Gastroesophageal sphincter (tissue), 4 donors: Measurements from ENCODE around the gene ZBTB20. TPM values are rescaled to one million over a fixed set of nuclear protein-coding genes. Genes with fewer than 3 reads are reported as not detected.

Experiments
- ATAC-seq: fragments of 150-250 bp; one replicate; pipeline ENCODE4 v1.9.1; 2016; ENCODE audit warnings: mild to moderate bottlenecking, moderate library complexity
- H3K27ac ChIP-seq, 4 donors: fragments of 200-600 bp; sonication (generic) in 3 of 4; 1 replicate in 3 of 4; 2 replicates in 1 of 4; pipeline ENCODE4 v1.5.1; 2016 to 2019
- H3K27me3 ChIP-seq: fragments of 200-600 bp; sonication (generic); one replicate; pipeline ENCODE4 v1.5.1; 2019
- H3K36me3 ChIP-seq, 2 donors: fragments of 200-600 bp; sonication (generic); one replicate each; pipeline ENCODE4 v1.5.1; 2019; ENCODE audit warnings: control low read depth in 1 of 2
- H3K4me1 ChIP-seq, 3 donors: fragments of 200-600 bp; sonication (generic); 1 replicate in 2 of 3; 2 replicates in 1 of 3; pipeline ENCODE4 v1.5.1; 2016 to 2019; ENCODE audit warnings: control low read depth in 2 of 3
- H3K4me3 ChIP-seq, 2 donors: fragments of 200-600 bp; sonication (generic); one replicate each; pipeline ENCODE4 v1.5.1; 2019; ENCODE audit warnings: mild to moderate bottlenecking in 1 of 2, moderate library complexity in 1 of 2
- H3K9me3 ChIP-seq, 3 donors: fragments of 200-600 bp; sonication (generic); one replicate each; pipeline ENCODE4 v1.5.1; 2017 to 2019; ENCODE audit warnings: control low read depth in 2 of 3
- EP300 ChIP-seq: sonication (generic); formaldehyde crosslinking; IDR thresholded peaks from one replicate; pipeline ENCODE4 v1.6.1; 2017; ENCODE audit warnings: antibody characterized with exemption, mild to moderate bottlenecking
- POLR2A ChIP-seq, 2 donors: fragments of 450-650 bp; IDR thresholded peaks; one replicate each; pipeline ENCODE4 v1.6.1; 2017; ENCODE audit warnings: antibody characterized with exemption in 2 of 2, mild to moderate bottlenecking in 2 of 2, moderate library complexity in 1 of 2
- POLR2AphosphoS5 ChIP-seq: sonication (generic); formaldehyde crosslinking; IDR thresholded peaks from one replicate; pipeline ENCODE4 v1.6.1; 2017; ENCODE audit warnings: antibody characterized with exemption
- WGBS, 2 donors: methylation state at CpG; one replicate each; pipeline ENCODE4 v1.1.5; 2018; ENCODE audit warnings: low coverage in 1 of 2; 5-methylcytosine and 5-hydroxymethylcytosine counted together
- total RNA-seq, 4 donors: library from RNA; depleted of rRNA; stranded (reverse); fragments of >200 nt; gene quantifications; one replicate each; pipeline ENCODE4 v1.1.0, GENCODE V29; 2016
- TF ChIP-seq, protein P1 (sequence below), 4 experiments: fragments of 200-600 bp in 2 of 4; fragments of 450-650 bp in 2 of 4; sonication (generic) in 1 of 4; IDR thresholded peaks; one replicate each; pipeline ENCODE4 v1.5.1; 2017 to 2019; ENCODE audit warnings: antibody characterized with exemption in 4 of 4, mild to moderate bottlenecking in 2 of 4, moderate library complexity in 2 of 4

Gene ZBTB20
- total RNA-seq, 4 donors from 2014 or later: 53.1 to 113 (median 98.4) TPM

DNA sequence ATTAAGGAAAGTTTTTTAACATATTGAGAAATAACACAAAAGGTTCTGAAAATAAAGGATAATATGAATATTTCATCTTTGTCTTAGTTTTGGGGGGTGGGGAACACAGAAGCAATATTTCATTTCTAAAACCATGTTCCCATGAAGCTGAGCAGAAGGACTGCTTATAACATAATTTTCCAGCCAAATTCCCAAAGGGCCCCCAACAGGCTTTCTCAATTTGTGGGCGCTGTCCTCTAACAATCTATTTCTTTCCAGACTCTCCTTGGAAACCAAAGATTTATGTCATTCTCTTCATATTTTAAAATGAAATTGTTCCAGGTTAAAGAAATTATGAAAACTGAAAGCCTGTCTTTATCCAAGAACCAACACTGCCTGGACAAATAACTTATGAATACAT, 273.5 kb downstream of the ZBTB20 start:
- H3K4me3 ChIP-seq: no peak overlapping the region
- peak overlapping the region in 2 of 4 donors; percentile 37 to 48 for H3K27ac ChIP-seq
- H3K36me3 ChIP-seq: no peaks in the 10 kb centered on the region
- H3K4me1 ChIP-seq: peaks cover 8 to 69% (median 17%) of the 10 kb centered on the region in 3 donors
- peak; percentile 50 for ATAC-seq
- H3K9me3 ChIP-seq: no peaks in the 10 kb centered on the region
- TF ChIP-seq POLR2AphosphoS5 (no peak), EP300 (no peak), POLR2A (IDR thresholded peaks at IDR 0.05) (no peak)
- TF ChIP-seq, protein P1, sequence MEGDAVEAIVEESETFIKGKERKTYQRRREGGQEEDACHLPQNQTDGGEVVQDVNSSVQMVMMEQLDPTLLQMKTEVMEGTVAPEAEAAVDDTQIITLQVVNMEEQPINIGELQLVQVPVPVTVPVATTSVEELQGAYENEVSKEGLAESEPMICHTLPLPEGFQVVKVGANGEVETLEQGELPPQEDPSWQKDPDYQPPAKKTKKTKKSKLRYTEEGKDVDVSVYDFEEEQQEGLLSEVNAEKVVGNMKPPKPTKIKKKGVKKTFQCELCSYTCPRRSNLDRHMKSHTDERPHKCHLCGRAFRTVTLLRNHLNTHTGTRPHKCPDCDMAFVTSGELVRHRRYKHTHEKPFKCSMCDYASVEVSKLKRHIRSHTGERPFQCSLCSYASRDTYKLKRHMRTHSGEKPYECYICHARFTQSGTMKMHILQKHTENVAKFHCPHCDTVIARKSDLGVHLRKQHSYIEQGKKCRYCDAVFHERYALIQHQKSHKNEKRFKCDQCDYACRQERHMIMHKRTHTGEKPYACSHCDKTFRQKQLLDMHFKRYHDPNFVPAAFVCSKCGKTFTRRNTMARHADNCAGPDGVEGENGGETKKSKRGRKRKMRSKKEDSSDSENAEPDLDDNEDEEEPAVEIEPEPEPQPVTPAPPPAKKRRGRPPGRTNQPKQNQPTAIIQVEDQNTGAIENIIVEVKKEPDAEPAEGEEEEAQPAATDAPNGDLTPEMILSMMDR (IDR thresholded peaks at IDR 0.05): no peak
- 70% methylated on average over 1 of the region's 1 CpG for WGBS, 2 donors
- no peaks in the 10 kb centered on the region for H3K27me3 ChIP-seq

- Histone ChIP-seq H3K4me1 (peaks cover 8 to 59% (median 15%) of the 10 kb centered on the region in 3 donors), H3K27me3 (no peaks in the 10 kb centered on the region), H3K36me3 (no peaks in the 10 kb centered on the region), H3K9me3 (no peaks in the 10 kb centered on the region), H3K4me3 (no peak overlapping the region), H3K27ac (peak overlapping the region in 1 of 4 donors; percentile 37)
- 9 to 39% methylated on average over 1 of the region's 1 CpG for WGBS, 2 donors
- TF ChIP-seq EP300 (no peak), POLR2A (IDR thresholded peaks at IDR 0.05) (no peak), POLR2AphosphoS5 (no peak)
- TF ChIP-seq, protein P1 (IDR thresholded peaks at IDR 0.05): no peak
- no peak for ATAC-seq
Observed at GRCh38 chr3:114872588-114872987, 274.5 kb downstream of the ZBTB20 start.

DNA sequence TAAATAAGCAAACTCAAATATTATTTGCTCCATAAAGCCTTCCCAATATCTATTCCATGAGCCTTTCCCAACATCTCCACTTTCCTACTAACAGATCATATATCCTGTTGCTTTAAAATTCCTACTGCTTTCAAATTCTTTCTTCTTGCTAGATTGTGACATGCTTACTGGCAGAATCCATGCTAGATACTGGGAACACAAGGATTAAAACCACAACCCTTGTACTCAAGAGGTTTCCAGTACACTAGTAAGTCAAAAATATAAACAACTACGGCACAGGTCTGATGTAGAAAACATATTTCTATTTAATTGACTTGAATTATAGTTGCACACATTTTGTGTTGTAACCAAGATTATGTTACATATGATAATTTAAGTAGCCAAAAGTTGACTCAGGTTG, 275.0 kb downstream of the ZBTB20 start:
- ATAC-seq: peak; percentile 52
- Histone ChIP-seq H3K4me1 (peaks cover 8 to 54% (median 15%) of the 10 kb centered on the region in 3 donors), H3K27ac (peak overlapping the region in 1 of 4 donors; percentile 37), H3K4me3 (no peak overlapping the region), H3K27me3 (no peaks in the 10 kb centered on the region), H3K9me3 (no peaks in the 10 kb centered on the region), H3K36me3 (no peaks in the 10 kb centered on the region)
- TF ChIP-seq POLR2AphosphoS5 (peak; percentile 80), EP300 (no peak), POLR2A (IDR thresholded peaks at IDR 0.05) (no peak)
- TF ChIP-seq, protein P1 (IDR thresholded peaks at IDR 0.05): no peak
- WGBS, 2 donors: 50 to 83% methylated on average over 1 of the region's 1 CpG

DNA sequence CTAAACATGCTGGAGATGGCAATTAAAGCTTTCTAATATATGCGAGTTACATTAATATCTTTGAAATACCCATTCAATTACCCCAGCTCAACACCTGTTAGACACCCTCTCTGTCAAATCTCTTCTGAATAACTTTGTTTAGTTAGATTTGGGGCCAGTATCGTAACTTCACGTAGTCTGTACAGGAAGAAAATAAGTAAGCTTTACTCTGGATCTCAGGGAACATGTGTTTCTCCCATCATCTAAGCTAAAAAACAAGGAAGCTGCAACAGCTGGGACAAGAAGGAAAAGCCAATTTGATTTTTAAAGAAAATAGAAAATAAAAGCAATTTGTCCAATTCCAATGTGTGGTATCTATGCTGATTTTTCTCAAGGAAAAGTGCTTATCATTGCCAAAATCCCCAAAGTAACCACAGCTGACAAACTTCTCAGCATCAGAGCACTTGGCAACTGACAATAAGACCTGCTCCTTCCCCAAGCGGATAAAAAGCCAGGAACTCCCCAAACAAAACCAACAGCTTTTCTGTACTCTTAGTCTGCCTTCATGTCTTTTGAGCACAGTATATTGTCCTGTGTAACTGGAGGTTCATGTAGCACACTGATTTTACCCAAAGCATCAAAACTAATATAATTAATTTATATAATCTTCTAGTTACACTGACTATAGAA, 279.1 kb downstream of the ZBTB20 start:
- Histone ChIP-seq H3K4me3 (no peak overlapping the region), H3K36me3 (no peaks in the 10 kb centered on the region), H3K4me1 (peaks cover 5 to 25% (median 8%) of the 10 kb centered on the region in 3 donors), H3K27me3 (no peaks in the 10 kb centered on the region), H3K9me3 (no peaks in the 10 kb centered on the region), H3K27ac (no peak overlapping the region)
- ATAC-seq: no peak
- TF ChIP-seq POLR2A (IDR thresholded peaks at IDR 0.05): no peak
- no peak for TF ChIP-seq EP300
- TF ChIP-seq, protein P1 (IDR thresholded peaks at IDR 0.05): no peak
- TF ChIP-seq POLR2AphosphoS5: no peak
- 69 to 80% methylated on average over 4 of the region's 4 CpGs for WGBS, 2 donors

DNA sequence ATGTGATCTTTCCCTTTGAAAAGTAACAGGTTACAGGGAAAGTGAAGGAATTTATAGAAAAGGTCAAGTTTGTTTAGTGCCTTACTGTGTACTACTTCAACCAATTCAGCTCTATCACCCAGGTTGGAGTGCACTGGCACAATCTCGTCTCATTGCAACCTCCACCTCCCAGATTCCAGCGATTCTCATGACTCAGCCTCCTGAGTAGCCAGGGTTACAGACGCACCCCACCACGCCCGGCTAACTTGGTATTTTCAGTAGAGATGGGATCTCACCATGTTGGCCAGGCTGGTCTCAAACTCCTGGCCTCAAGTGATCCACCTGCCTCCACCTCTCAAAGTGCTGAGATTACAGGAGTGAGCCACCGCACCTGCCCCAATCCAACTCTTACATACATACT, 279.7 kb downstream of the ZBTB20 start:
- Histone ChIP-seq H3K27ac (no peak overlapping the region), H3K27me3 (no peaks in the 10 kb centered on the region), H3K4me1 (peaks cover 5 to 25% (median 7%) of the 10 kb centered on the region in 3 donors), H3K9me3 (no peaks in the 10 kb centered on the region), H3K36me3 (no peaks in the 10 kb centered on the region), H3K4me3 (no peak overlapping the region)
- ATAC-seq: no peak
- no peak for TF ChIP-seq POLR2AphosphoS5
- TF ChIP-seq EP300: no peak
- TF ChIP-seq, protein P1 (IDR thresholded peaks at IDR 0.05): no peak
- TF ChIP-seq POLR2A (IDR thresholded peaks at IDR 0.05): no peak
- 98% methylated on average over 6 of the region's 6 CpGs; no CpG with 5 or more reads in 1 of the 2 donors for WGBS, 2 donors
